ENCODE results near the gene WWOX. TPM values are rescaled to one million over a fixed set of nuclear protein-coding genes. Genes with fewer than 3 reads are reported as not detected.

The WWOX gene
- total RNA-seq, 3 donors from 2014 or later (not counting 1 experiment from before 2014, with no cell fraction given), result 21.0 to 29.8 (median 27.0) TPM

DNA sequence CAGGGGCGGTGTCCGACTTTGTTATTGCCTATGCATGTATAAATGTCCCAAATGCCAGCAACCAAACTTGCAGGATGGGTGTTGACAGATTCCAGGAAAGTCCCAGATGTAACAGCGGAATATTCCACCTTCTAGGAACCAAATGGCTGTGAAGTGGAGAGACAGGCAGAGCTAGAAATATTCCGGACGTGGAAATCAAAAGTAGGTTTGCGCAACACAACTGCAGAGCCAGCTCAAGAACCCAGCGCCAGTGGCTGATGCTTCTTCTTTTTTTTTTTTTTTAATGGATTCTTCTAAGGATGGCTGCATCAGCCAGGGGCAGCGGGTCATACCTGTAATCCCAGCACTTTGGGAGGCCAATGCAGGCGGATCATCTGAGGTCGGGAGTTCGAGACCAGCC, 899.4 kb downstream of the WWOX start:
- Histone ChIP-seq H3K36me3 (ENCODE audit: control insufficient read depth, insufficient read depth, low read length) (no peaks in the 10 kb centered on the region), H3K9me3 (ENCODE audit: control insufficient read depth, insufficient read depth, low read length) (no peaks in the 10 kb centered on the region), H3K4me1 (ENCODE audit: control insufficient read depth, insufficient read depth, low read length) (no peaks in the 10 kb centered on the region), H3K4me3 (ENCODE audit: low read length) (no peak overlapping the region), H3K27me3 (ENCODE audit: control insufficient read depth, insufficient read depth, low read length) (no peaks in the 10 kb centered on the region), H3K27ac (ENCODE audit: low read length) (no peak overlapping the region)
- Mint-ChIP-seq H3K9me3 (no peaks in the 10 kb centered on the region), H3K4me3 (no peak overlapping the region), H3K4me1 (peaks cover 8 to 9% of the 10 kb centered on the region in 2 donors), H3K27me3 (ENCODE audit: low read depth in 2 of 2) (peaks cover 0 to 2% of the 10 kb centered on the region in 2 donors), H3K36me3 (no peaks in the 10 kb centered on the region), H3K27ac (no peak overlapping the region)
- DNase-seq (no peak), ATAC-seq (no peak)
- WGBS (ENCODE audit: insufficient coverage), result 88% methylated on average over 11 of the region's 11 CpGs
- TF ChIP-seq, protein P1, sequence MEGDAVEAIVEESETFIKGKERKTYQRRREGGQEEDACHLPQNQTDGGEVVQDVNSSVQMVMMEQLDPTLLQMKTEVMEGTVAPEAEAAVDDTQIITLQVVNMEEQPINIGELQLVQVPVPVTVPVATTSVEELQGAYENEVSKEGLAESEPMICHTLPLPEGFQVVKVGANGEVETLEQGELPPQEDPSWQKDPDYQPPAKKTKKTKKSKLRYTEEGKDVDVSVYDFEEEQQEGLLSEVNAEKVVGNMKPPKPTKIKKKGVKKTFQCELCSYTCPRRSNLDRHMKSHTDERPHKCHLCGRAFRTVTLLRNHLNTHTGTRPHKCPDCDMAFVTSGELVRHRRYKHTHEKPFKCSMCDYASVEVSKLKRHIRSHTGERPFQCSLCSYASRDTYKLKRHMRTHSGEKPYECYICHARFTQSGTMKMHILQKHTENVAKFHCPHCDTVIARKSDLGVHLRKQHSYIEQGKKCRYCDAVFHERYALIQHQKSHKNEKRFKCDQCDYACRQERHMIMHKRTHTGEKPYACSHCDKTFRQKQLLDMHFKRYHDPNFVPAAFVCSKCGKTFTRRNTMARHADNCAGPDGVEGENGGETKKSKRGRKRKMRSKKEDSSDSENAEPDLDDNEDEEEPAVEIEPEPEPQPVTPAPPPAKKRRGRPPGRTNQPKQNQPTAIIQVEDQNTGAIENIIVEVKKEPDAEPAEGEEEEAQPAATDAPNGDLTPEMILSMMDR (IDR thresholded peaks at IDR 0.05), result no peak
- intact Hi-C loops (cut with micrococcal nuclease), result no loop called here

- Histone ChIP-seq H3K9me3 (ENCODE audit: control insufficient read depth, insufficient read depth, low read length) (no peaks in the 10 kb centered on the region), H3K27me3 (ENCODE audit: control insufficient read depth, insufficient read depth, low read length) (no peaks in the 10 kb centered on the region), H3K27ac (ENCODE audit: low read length) (no peak overlapping the region), H3K4me1 (ENCODE audit: control insufficient read depth, insufficient read depth, low read length) (no peaks in the 10 kb centered on the region), H3K4me3 (ENCODE audit: low read length) (no peak overlapping the region), H3K36me3 (ENCODE audit: control insufficient read depth, insufficient read depth, low read length) (no peaks in the 10 kb centered on the region)
- no peaks in the 10 kb centered on the region for H3K9me3 Mint-ChIP-seq
- no peak overlapping the region for H3K27ac Mint-ChIP-seq
- ATAC-seq, result no peak
- no peak for DNase-seq
- no peak overlapping the region for H3K4me3 Mint-ChIP-seq
- no peaks in the 10 kb centered on the region for H3K4me1 Mint-ChIP-seq
- TF ChIP-seq, protein P1 (IDR thresholded peaks at IDR 0.05), result no peak
- 73% methylated on average over 7 of the region's 10 CpGs for WGBS (ENCODE audit: insufficient coverage)
- intact Hi-C loops (cut with micrococcal nuclease), result no loop called here
- H3K36me3 Mint-ChIP-seq, result no peaks in the 10 kb centered on the region
- H3K27me3 Mint-ChIP-seq (ENCODE audit: low read depth in 2 of 2), result peaks cover 0 to 2% of the 10 kb centered on the region in 2 donors
Observed at GRCh38 chr16:79001156-79001967, 901.9 kb downstream of the WWOX start.

GRCh38 chr16:79003026-79003609, 903.7 kb downstream of the WWOX start:
- H3K4me1 Mint-ChIP-seq, result no peaks in the 10 kb centered on the region
- Histone ChIP-seq H3K9me3 (ENCODE audit: control insufficient read depth, insufficient read depth, low read length) (no peaks in the 10 kb centered on the region), H3K27me3 (ENCODE audit: control insufficient read depth, insufficient read depth, low read length) (no peaks in the 10 kb centered on the region), H3K4me3 (ENCODE audit: low read length) (no peak overlapping the region), H3K36me3 (ENCODE audit: control insufficient read depth, insufficient read depth, low read length) (no peaks in the 10 kb centered on the region), H3K27ac (ENCODE audit: low read length) (no peak overlapping the region), H3K4me1 (ENCODE audit: control insufficient read depth, insufficient read depth, low read length) (no peaks in the 10 kb centered on the region)
- intact Hi-C loops (cut with micrococcal nuclease), result no loop called here
- H3K4me3 Mint-ChIP-seq, result no peak overlapping the region
- ATAC-seq (no peak), DNase-seq (no peak)
- no peaks in the 10 kb centered on the region for H3K27me3 Mint-ChIP-seq (ENCODE audit: low read depth in 2 of 2)
- TF ChIP-seq, protein P1 (IDR thresholded peaks at IDR 0.05), result no peak
- WGBS (ENCODE audit: insufficient coverage), result 95% methylated on average over 7 of the region's 7 CpGs
- no peaks in the 10 kb centered on the region for H3K36me3 Mint-ChIP-seq
- no peak overlapping the region for H3K27ac Mint-ChIP-seq
- no peaks in the 10 kb centered on the region for H3K9me3 Mint-ChIP-seq

All from natural killer cell (primary cell).